ENCODE data around the gene ST8SIA2. TPM values are rescaled to one million over a fixed set of nuclear protein-coding genes. Genes with fewer than 3 reads are reported as not detected.

The ST8SIA2 gene
- total and polyA plus RNA-seq, 7 experiments from 2014 or later = not detected

DNA sequence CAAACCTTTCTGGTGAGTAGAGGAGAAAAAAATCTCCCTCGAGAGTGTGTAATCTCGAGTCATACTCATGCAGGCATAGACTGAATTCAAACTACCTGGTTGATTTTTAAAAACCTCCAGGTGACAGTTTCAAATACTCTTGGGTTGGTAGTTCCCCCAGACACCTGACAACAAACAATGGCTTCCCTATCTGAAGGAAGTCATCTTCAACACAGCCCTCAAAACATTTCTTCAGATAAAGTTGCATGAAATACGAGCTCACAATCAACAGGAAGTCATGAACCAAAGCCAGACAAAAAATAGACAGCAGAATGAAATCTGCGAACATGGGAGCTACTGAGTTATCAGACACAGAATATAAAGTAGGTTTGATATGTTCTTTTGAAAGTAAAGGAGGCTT, 112.8 kb downstream of the ST8SIA2 start:
- H3K4me1 ChIP-seq (ENCODE audit: control insufficient read depth in 2 of 2, insufficient read depth in 2 of 2, low read length in 2 of 2) = no peaks in the 10 kb centered on the region
- no peaks in the 10 kb centered on the region for H3K9me3 ChIP-seq (ENCODE audit: control insufficient read depth in 2 of 3, low read length in 3 of 3)
- ChIA-PET CTCF (interaction anchor here (0.6 kb wide), 1 partner anchor 33 kb away, joined by 5 read pairs; no protein-coding TSS in a partner anchor), POLR2A (no interaction called here)
- intact Hi-C loops (cut with micrococcal nuclease) = no loop called here
- Mint-ChIP-seq H3K4me3 (peak overlapping the region in 4 of 10 donors; percentile 2 to 38 (median 19)), H3K9me3 (peaks cover 2 to 16% (median 10%) of the 10 kb centered on the region in 11 donors), H3K36me3 (no peaks in the 10 kb centered on the region), H3K27me3 (peaks cover 14 to 25% (median 18%) of the 10 kb centered on the region in 5 donors), H3K27ac (peak overlapping the region in 6 of 9 donors; percentile 10 to 79 (median 50)), H3K4me1 (peaks cover 0 to 16% (median 6%) of the 10 kb centered on the region in 7 donors)
- no peaks in the 10 kb centered on the region for H3K27me3 ChIP-seq (ENCODE audit: control insufficient read depth in 2 of 2, insufficient read depth in 2 of 2, low read length in 2 of 2)
- ATAC-seq (no peak), DNase-seq (peak in 4 of 9 donors; percentile 1 to 36 (median 17))
- no peak overlapping the region for H3K4me3 ChIP-seq (ENCODE audit: low read length)
- H3K36me3 ChIP-seq (ENCODE audit: control insufficient read depth in 2 of 3, insufficient read depth in 3 of 3, low read length in 3 of 3) = no peaks in the 10 kb centered on the region
- no peak overlapping the region for H3K27ac ChIP-seq (ENCODE audit: low read depth, low read length)

GRCh38 chr15:92510163-92510882, 116.6 kb downstream of the ST8SIA2 start:
- Mint-ChIP-seq H3K4me3 (no peak overlapping the region), H3K27me3 (peaks cover 0 to 30% (median 2%) of the 10 kb centered on the region in 5 donors), H3K9me3 (peaks cover 2 to 16% (median 10%) of the 10 kb centered on the region in 11 donors), H3K36me3 (no peaks in the 10 kb centered on the region), H3K27ac (no peak overlapping the region), H3K4me1 (peaks cover 0 to 9% (median 5%) of the 10 kb centered on the region in 7 donors)
- DNase-seq (no peak), ATAC-seq (no peak)
- Histone ChIP-seq H3K4me1 (ENCODE audit: control insufficient read depth in 2 of 2, insufficient read depth in 2 of 2, low read length in 2 of 2) (no peaks in the 10 kb centered on the region), H3K27ac (ENCODE audit: low read depth, low read length) (no peak overlapping the region), H3K36me3 (ENCODE audit: control insufficient read depth in 2 of 3, insufficient read depth in 3 of 3, low read length in 3 of 3) (no peaks in the 10 kb centered on the region), H3K27me3 (ENCODE audit: control insufficient read depth in 2 of 2, insufficient read depth in 2 of 2, low read length in 2 of 2) (no peaks in the 10 kb centered on the region), H3K9me3 (ENCODE audit: control insufficient read depth in 2 of 3, low read length in 3 of 3) (no peaks in the 10 kb centered on the region), H3K4me3 (ENCODE audit: low read length) (no peak overlapping the region)
- ChIA-PET POLR2A (no interaction called here), CTCF (no interaction called here)
- intact Hi-C loops (cut with micrococcal nuclease) = no loop called here

All from naive thymus-derived CD4-positive, alpha-beta T cell (primary cell).